Activated CD8-positive, alpha-beta T cell treated with anti-CD3 and anti-CD28 coated beads for 36 hours (primary cell): Measurements from ENCODE around the gene DNAJC6. TPM values are rescaled to one million over a fixed set of nuclear protein-coding genes. Genes with fewer than 3 reads are reported as not detected.
A peak's percentile ranks its signal among the peaks of the same experiment; 100 is the strongest.

ENCODE experiments used
- ATAC-seq: fragments of 200-7000 bp; cut with Tn5 transposase; one replicate; pipeline ENCODE4 v1.10.0; 2021; ENCODE audit warnings: mild to moderate bottlenecking, moderate library complexity
- CTCF ChIA-PET: fragments of 350-600 bp; sonication (Branson Sonifier 250); formaldehyde crosslinking; loops from one replicate; lab custom pipeline; 2021; ENCODE audit warnings: antibody characterized with exemption; lab: Charles Lee
- POLR2A ChIA-PET: fragments of 350-600 bp; sonication (Branson Sonifier 250); formaldehyde crosslinking; loops from one replicate; lab custom pipeline; 2021; ENCODE audit warnings: antibody characterized with exemption; lab: Charles Lee
- DNase-seq: peaks from one replicate; pipeline ENCODE4 v3.0.0-alpha.2; 2020
- H3K27ac Mint-ChIP-seq: one replicate; pipeline ENCODE4 v1.8.0; 2021; ENCODE audit warnings: mild to moderate bottlenecking, mixed read lengths
- H3K27me3 Mint-ChIP-seq: one replicate; pipeline ENCODE4 v1.8.0; 2021; ENCODE audit warnings: mixed read lengths
- H3K36me3 Mint-ChIP-seq: one replicate; pipeline ENCODE4 v1.8.0; 2021; ENCODE audit warnings: low read depth, mixed read lengths
- H3K4me1 Mint-ChIP-seq: one replicate; pipeline ENCODE4 v1.8.0; 2021; ENCODE audit warnings: low read depth, mixed read lengths
- H3K4me3 Mint-ChIP-seq: one replicate; pipeline ENCODE4 v1.8.0; 2021; ENCODE audit warnings: mild to moderate bottlenecking, moderate library complexity, mixed read lengths
- H3K9me3 Mint-ChIP-seq: one replicate; pipeline ENCODE4 v1.8.0; 2021; ENCODE audit warnings: mixed read lengths
- intact Hi-C: fragments of 100-400 bp; cut with micrococcal nuclease; formaldehyde crosslinking; loops from one replicate; pipeline ENCODE4 v1.10.0; 2022
- total RNA-seq, 2 experiments: library from RNA; stranded (reverse); gene quantifications; one replicate each; pipeline ENCODE4 v1.2.3, GENCODE V29; 2021
- TF ChIP-seq, protein P1 (sequence below): fragments of 200-600 bp; IDR thresholded peaks from one replicate; pipeline ENCODE4 v1.8.0; 2022; ENCODE audit warnings: antibody characterized with exemption, mild to moderate bottlenecking

DNAJC6 gene
- total RNA-seq = 1 to 10 TPM; 2.1 to 2.2 TPM

DNA sequence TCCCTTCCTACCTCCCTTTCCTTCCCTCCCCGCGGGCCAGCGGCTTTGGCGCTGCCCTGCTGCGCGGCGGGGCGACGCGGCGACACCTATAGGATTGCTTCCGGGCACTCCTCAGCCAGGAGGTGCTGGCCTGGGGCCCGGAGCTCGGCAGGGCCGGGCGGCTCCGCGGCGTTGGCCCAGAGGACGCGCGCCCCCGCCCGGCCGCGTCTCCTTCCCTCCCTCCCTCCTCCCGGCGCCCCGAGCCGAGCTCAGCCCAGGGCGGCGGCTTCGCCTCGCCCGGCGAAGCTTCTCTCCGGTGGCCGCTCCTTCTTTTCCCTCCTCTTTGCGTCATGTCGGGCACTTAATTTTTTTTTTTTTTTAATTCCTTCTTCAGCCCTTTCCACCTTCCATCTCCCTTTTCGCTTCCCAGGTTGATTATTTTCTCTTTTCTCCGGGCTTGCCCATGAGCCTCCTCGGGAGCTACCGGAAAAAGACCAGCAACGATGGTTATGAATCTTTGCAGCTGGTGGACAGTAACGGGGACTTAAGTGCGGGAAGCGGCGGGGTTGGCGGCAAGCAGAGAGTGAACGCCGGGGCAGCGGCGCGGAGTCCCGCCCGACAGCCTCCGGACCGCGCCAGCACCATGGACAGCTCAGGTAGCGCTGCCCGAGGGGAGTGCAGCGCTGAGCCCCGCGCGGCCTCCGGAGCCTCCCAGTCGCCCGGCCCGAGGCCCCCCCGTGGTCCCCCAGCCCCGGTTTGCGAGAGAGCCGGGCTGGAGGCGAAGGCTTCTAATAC, at the start of gene DNAJC6:
Gene DNAJC6 (plus strand): TSS at position 240 of the 774 bp plus-strand sequence. CDS start 203 bp downstream, at position 443.
- DNase-seq = peak; percentile 67
- Mint-ChIP-seq H3K36me3 (no peaks in the 10 kb centered on the region), H3K4me3 (peak within 1 kb of the TSS; percentile 52), H3K27me3 (peaks cover 46% of the 10 kb centered on the region), H3K9me3 (no peaks in the 10 kb centered on the region), H3K27ac (no peak within 1 kb of the TSS), H3K4me1 (peaks cover 3% of the 10 kb centered on the region)
- intact Hi-C loops = no loop called here
- ChIA-PET POLR2A (interaction anchor here (1.4 kb wide), 1 partner anchor 13 kb away, joined by 3 read pairs; no protein-coding TSS in a partner anchor), CTCF (interaction anchor here (0.5 to 1.0 kb wide), 2 partner anchors 15 to 73 kb away, joined by 3 read pairs; no protein-coding TSS in a partner anchor)
- TF ChIP-seq, protein P1, sequence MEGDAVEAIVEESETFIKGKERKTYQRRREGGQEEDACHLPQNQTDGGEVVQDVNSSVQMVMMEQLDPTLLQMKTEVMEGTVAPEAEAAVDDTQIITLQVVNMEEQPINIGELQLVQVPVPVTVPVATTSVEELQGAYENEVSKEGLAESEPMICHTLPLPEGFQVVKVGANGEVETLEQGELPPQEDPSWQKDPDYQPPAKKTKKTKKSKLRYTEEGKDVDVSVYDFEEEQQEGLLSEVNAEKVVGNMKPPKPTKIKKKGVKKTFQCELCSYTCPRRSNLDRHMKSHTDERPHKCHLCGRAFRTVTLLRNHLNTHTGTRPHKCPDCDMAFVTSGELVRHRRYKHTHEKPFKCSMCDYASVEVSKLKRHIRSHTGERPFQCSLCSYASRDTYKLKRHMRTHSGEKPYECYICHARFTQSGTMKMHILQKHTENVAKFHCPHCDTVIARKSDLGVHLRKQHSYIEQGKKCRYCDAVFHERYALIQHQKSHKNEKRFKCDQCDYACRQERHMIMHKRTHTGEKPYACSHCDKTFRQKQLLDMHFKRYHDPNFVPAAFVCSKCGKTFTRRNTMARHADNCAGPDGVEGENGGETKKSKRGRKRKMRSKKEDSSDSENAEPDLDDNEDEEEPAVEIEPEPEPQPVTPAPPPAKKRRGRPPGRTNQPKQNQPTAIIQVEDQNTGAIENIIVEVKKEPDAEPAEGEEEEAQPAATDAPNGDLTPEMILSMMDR = no peak
- ATAC-seq = peak; percentile 97

DNA sequence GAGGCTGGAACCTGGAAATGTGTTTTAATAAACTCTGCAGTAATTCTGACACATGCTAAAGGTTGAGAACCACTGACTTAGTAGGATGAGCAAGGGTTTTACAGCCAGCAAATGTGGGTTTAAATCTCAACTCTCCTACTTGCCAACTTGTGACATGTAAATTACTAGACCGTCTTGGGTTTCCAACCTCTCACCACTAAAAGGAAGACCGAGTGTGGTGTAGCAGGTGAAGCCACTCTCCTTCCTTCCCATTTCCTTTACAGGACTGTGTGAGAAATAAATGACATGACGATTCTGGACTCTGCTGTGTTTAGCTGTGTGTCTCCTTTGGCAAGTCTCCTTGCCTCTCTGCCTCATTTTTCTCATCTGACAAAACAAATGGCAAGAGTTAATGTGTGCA, 49.5 kb upstream of the DNAJC6 start:
- TF ChIP-seq, protein P1 = no peak
- no peaks in the 10 kb centered on the region for H3K36me3 Mint-ChIP-seq
- DNase-seq (no peak), ATAC-seq (no peak)
- H3K9me3 Mint-ChIP-seq = no peaks in the 10 kb centered on the region
- H3K27ac Mint-ChIP-seq = no peak overlapping the region
- intact Hi-C loops = no loop called here
- H3K4me1 Mint-ChIP-seq = peaks cover 35% of the 10 kb centered on the region
- CTCF ChIA-PET = no interaction called here
- peaks cover 23% of the 10 kb centered on the region for H3K27me3 Mint-ChIP-seq
- POLR2A ChIA-PET = no interaction called here
- H3K4me3 Mint-ChIP-seq = no peak overlapping the region

DNA sequence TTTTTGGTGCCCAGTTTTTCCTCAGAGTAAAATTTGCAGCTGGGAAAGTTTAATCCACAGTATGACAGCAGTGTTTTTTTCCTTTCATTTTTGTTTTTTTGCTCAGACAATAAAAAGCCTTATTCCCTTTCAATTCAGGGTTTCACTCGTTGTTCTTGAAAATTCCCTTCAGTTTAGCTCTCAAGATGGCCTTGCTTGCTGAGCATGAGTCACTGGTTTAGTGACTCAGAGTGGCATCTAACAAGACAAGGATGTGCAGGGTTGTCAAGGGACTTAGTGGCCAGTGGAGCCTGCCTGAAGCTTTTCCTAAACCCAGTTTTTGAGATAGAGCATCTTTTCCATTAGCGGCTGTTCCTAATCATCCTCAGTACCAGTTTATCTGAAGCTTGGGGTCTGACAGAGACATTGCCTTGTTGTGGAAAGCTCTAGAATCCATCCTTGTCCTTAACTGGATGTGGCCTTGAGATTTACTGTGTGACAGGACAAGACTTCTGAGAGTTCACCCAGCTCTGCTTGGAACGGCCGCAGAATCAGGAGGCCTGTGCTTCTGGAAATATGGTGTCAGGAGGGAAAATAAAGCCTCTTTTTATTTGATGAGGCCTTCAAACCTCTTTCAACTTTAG, 48.4 kb upstream of the DNAJC6 start:
- ChIA-PET CTCF (interaction anchor here (1.9 kb wide), 1 partner anchor 24 kb away, joined by 7 read pairs; no protein-coding TSS in a partner anchor), POLR2A (interaction anchor here (1.0 kb wide), 1 partner anchor 337 kb away, joined by 3 read pairs; no protein-coding TSS in a partner anchor)
- DNase-seq (peak; percentile 23), ATAC-seq (peak; percentile 81)
- TF ChIP-seq, protein P1 = no peak
- Mint-ChIP-seq H3K36me3 (no peaks in the 10 kb centered on the region), H3K4me3 (no peak overlapping the region), H3K27me3 (peaks cover 17% of the 10 kb centered on the region), H3K4me1 (peaks cover 30% of the 10 kb centered on the region), H3K27ac (peak overlapping the region; percentile 10), H3K9me3 (no peaks in the 10 kb centered on the region)
- intact Hi-C loops = no loop called here

DNA sequence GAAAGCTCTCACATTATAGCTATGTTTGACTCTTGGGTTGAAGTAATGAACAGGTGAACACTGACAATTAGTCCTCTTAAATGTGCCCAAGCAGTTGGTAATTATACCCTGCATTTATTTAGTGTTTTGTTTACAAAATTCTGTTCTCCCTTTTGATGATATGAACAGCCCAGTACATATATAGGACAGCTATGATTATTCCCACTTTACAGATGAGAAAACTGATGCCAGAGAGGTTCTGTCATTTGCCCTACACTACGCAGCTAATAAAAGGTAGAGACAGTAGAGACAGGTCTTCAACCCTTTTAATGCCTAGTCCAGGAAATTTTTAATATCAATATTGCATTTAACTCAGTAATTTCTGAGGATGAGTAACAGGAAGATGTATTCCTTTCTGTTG, 46.1 kb upstream of the DNAJC6 start:
- Mint-ChIP-seq H3K4me1 (peaks cover 35% of the 10 kb centered on the region), H3K27ac (no peak overlapping the region)
- ATAC-seq = no peak

More for the DNA sequence above, 46.1 kb upstream of the DNAJC6 start:
- no peaks in the 10 kb centered on the region for H3K36me3 Mint-ChIP-seq
- intact Hi-C loops = no loop called here
- H3K9me3 Mint-ChIP-seq = no peaks in the 10 kb centered on the region
- ChIA-PET CTCF (no interaction called here), POLR2A (interaction anchor here (0.8 kb wide), 1 partner anchor 9 kb away, joined by 4 read pairs; no protein-coding TSS in a partner anchor)
- peaks cover 31% of the 10 kb centered on the region for H3K27me3 Mint-ChIP-seq
- TF ChIP-seq, protein P1 = no peak
- no peak overlapping the region for H3K4me3 Mint-ChIP-seq
- no peak for DNase-seq
